Osteocyte (in vitro differentiated cells): ENCODE measurements around the gene MT3. TPM values are rescaled to one million over a fixed set of nuclear protein-coding genes. Genes with fewer than 3 reads are reported as not detected.

Source experiments
- DNase-seq: peaks from one replicate; pipeline ENCODE4 v3.0.0; 2021; ENCODE audit warnings: mixed read lengths; ENCODE audit not compliant: unreplicated experiment; ENCODE audit errors: extremely low spot score
- H3K27ac Mint-ChIP-seq: one replicate; pipeline ENCODE4 v1.8.0; 2021; ENCODE audit warnings: mild to moderate bottlenecking, mixed read lengths; ENCODE audit not compliant: unreplicated experiment
- H3K27me3 Mint-ChIP-seq: one replicate; pipeline ENCODE4 v1.8.0; 2021; ENCODE audit warnings: mixed read lengths; ENCODE audit not compliant: unreplicated experiment
- H3K36me3 Mint-ChIP-seq: one replicate; pipeline ENCODE4 v1.8.0; 2021; ENCODE audit warnings: mixed read lengths; ENCODE audit not compliant: unreplicated experiment
- H3K4me1 Mint-ChIP-seq: one replicate; pipeline ENCODE4 v1.8.0; 2021; ENCODE audit warnings: mixed read lengths; ENCODE audit not compliant: unreplicated experiment
- H3K4me3 Mint-ChIP-seq: one replicate; pipeline ENCODE4 v1.8.0; 2021; ENCODE audit warnings: mild to moderate bottlenecking, moderate library complexity, mixed read lengths; ENCODE audit not compliant: unreplicated experiment
- H3K9me3 Mint-ChIP-seq: one replicate; pipeline ENCODE4 v1.8.0; 2021; ENCODE audit warnings: mixed read lengths; ENCODE audit not compliant: unreplicated experiment
- total RNA-seq: library from RNA; stranded (reverse); gene quantifications from 2 replicates; pipeline ENCODE4 v1.2.1, GENCODE V29; 2021
- TF ChIP-seq, protein P1 (sequence below): fragments of 200-600 bp; sonication (generic); IDR thresholded peaks from 2 replicates; pipeline ENCODE4 v1.5.0; 2021; ENCODE audit warnings: antibody characterized with exemption, mild to moderate bottlenecking, moderate library complexity

Gene MT3
- total RNA-seq, 1 donor from 2014 or later = not detected

DNA sequence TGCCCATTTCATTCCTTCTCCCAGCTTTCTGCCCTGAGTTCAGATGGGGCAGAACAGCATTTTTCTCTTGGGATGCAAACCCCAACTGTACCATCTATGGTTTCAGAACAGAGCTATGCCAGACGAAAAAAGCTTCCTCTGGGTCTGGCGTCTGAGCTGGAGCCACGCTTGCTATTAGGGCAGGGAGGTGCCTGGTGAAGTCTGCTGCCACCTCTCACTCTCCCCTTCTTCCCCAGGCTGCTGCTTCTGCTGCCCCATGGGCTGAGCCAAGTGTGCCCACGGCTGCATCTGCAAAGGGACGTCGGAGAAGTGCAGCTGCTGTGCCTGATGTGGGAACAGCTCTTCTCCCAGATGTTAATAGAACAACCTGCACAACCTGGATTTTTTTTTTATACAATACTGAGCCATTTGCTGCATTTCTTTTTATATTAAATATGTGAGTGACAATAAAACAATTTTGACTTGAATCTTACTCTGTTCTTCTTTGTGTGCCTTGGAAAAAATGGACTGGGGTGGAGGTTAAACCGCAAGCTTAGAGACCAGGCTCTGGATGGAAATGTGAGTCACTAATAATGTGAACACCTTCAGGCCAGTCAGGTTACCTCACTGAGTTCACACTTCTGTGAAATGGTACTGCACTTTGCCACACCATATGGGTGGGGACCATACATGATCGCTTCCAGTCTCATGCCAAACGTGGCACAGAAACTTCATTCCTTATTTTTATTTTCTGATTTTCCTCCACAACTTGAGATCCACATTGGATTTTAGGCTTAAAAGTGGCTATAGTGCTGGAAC is 47.5 kb downstream of the MT3 start:
- DNase-seq = no peak
- Mint-ChIP-seq H3K4me3 (peak overlapping the region; percentile 69), H3K4me1 (peaks cover 31% of the 10 kb centered on the region), H3K27me3 (peaks cover 49% of the 10 kb centered on the region), H3K36me3 (peaks cover 3% of the 10 kb centered on the region), H3K9me3 (no peaks in the 10 kb centered on the region), H3K27ac (no peak overlapping the region)
- TF ChIP-seq, protein P1, sequence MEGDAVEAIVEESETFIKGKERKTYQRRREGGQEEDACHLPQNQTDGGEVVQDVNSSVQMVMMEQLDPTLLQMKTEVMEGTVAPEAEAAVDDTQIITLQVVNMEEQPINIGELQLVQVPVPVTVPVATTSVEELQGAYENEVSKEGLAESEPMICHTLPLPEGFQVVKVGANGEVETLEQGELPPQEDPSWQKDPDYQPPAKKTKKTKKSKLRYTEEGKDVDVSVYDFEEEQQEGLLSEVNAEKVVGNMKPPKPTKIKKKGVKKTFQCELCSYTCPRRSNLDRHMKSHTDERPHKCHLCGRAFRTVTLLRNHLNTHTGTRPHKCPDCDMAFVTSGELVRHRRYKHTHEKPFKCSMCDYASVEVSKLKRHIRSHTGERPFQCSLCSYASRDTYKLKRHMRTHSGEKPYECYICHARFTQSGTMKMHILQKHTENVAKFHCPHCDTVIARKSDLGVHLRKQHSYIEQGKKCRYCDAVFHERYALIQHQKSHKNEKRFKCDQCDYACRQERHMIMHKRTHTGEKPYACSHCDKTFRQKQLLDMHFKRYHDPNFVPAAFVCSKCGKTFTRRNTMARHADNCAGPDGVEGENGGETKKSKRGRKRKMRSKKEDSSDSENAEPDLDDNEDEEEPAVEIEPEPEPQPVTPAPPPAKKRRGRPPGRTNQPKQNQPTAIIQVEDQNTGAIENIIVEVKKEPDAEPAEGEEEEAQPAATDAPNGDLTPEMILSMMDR = no peak

DNA sequence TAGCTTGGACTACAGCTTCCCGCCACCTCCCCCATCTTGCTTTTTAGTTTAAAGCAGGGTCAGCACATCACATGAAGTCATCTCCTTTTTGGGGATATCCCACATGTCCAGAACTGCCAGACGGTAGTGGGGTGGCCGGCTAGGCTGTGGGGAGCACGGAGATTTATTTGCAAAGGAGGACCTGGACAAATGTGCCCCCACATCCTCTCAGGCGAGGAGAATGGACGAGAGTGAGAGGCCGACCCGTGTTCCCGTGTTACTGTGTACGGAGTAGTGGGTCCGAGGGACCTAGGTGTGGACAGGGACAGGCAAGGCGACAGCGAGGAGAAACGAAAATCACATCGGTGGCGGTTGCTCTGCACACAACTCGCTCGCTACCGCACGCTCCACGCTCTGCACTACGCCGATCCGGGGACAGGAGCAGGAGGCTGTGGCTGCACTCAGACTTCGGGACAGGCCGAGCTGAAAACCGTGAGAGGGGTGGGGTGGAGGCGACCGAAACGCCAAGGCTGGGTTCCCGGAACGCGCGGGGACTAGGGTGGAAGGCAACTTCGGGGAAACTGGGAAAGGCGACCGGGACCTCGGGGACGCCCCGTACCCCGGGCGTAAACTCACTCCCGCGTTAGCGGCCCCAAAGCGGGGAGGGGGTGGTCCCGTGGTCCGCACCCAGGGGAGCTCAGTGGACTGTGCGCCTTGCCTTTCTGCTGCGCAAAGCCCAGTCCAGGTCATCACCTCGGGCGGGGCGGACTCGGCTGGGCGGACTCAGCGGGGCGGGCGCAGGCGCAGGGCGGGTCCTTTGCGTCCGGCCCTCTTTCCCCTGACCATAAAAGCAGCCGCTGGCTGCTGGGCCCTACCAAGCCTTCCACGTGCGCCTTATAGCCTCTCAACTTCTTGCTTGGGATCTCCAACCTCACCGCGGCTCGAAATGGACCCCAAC is 48.8 kb downstream of the MT3 start, which contains the start of gene MT1A:
TSS of gene MT1A (plus strand) at position 853 of the 937 bp plus-strand sequence. CDS start at position 926, 73 bp downstream.
- Mint-ChIP-seq H3K4me1 (peaks cover 21% of the 10 kb centered on the region), H3K36me3 (peaks cover 3% of the 10 kb centered on the region), H3K27me3 (peaks cover 49% of the 10 kb centered on the region), H3K9me3 (no peaks in the 10 kb centered on the region), H3K4me3 (peak within 1 kb of the TSS; percentile 69), H3K27ac (no peak within 1 kb of the TSS)
- DNase-seq = no peak
- TF ChIP-seq, protein P1 = no peak

DNA sequence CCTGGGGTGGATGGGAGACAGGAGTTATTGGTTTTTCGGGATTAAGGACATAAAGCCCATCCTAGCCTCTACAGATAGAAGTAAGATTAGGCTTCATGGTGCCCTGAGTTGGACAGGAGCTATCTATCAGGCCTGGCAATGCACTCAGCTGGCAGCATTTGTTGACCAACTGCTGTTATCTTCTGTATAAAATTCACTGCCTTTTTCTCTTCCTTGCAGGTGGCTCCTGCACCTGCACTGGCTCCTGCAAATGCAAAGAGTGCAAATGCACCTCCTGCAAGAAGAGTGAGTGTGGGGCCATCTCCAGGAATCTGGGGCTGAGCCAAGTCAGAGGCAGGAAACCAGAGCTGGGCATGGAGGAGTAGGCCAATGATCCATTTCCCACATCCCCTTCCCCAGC is 49.7 kb downstream of the MT3 start:
- H3K9me3 Mint-ChIP-seq = no peaks in the 10 kb centered on the region
- H3K27me3 Mint-ChIP-seq = peaks cover 46% of the 10 kb centered on the region
- peaks cover 25% of the 10 kb centered on the region for H3K4me1 Mint-ChIP-seq
- no peak overlapping the region for H3K27ac Mint-ChIP-seq
- TF ChIP-seq, protein P1 = no peak
- H3K4me3 Mint-ChIP-seq = peak overlapping the region; percentile 69
- peaks cover 3% of the 10 kb centered on the region for H3K36me3 Mint-ChIP-seq
- no peak for DNase-seq

DNA sequence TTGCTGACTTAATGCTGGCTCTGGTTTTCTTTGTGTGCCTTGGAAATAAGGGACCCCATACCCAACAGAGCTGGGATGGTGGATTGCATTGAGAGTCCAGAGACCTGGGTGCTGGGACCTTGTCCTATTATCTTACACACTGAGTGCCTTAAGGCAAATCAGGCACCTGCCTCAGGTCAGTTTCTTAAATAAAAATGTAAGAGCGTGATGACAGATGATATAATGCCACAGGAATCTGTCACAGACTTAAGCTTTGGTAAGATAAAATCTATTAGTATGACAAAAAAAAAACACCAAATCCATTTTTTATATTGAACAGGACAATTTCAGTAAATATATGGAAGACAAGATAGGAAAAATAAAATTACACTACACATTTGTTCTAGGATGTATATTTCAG is 50.7 kb downstream of the MT3 start:
- TF ChIP-seq, protein P1 = no peak
- Mint-ChIP-seq H3K4me3 (no peak overlapping the region), H3K27me3 (peaks cover 45% of the 10 kb centered on the region), H3K27ac (no peak overlapping the region), H3K36me3 (peaks cover 3% of the 10 kb centered on the region), H3K9me3 (no peaks in the 10 kb centered on the region), H3K4me1 (peaks cover 20% of the 10 kb centered on the region)
- DNase-seq = no peak

Other genes with a start within 250 kb of the MT3 start
- gene AMFR, start 164.0 kb upstream of the MT3 start, total RNA-seq = 117 and 136 TPM in 2 replicates
- gene NUDT21, start 138.2 kb upstream of the MT3 start, total RNA-seq = 103 and 105 TPM in 2 replicates
- 46.3 and 50.6 TPM in 2 replicates for gene OGFOD1, start 138.0 kb upstream of the MT3 start, total RNA-seq
- gene BBS2, start 69.5 kb upstream of the MT3 start, total RNA-seq = 58.7 and 66.0 TPM in 2 replicates
- gene MT4, start 24.5 kb upstream of the MT3 start, total RNA-seq = not detected in 2 replicates
- gene MT2A, start 19.1 kb downstream of the MT3 start, total RNA-seq = 384 and 419 TPM in 2 replicates
- 37.5 and 43.6 TPM in 2 replicates for gene MT1E, start 36.3 kb downstream of the MT3 start, total RNA-seq
- 0.44 and 1.2 TPM in 2 replicates for gene MT1M, start 43.1 kb downstream of the MT3 start, total RNA-seq
- gene MT1A, start 49.1 kb downstream of the MT3 start, total RNA-seq = not detected in 2 replicates
- gene MT1B, start 62.4 kb downstream of the MT3 start, total RNA-seq = not detected in 2 replicates
- gene MT1F, start 68.4 kb downstream of the MT3 start, total RNA-seq = 12.7 and 14.9 TPM in 2 replicates
- gene MT1G, start 78.5 kb downstream of the MT3 start, total RNA-seq = not detected in 2 replicates
- gene MT1H, start 80.3 kb downstream of the MT3 start, total RNA-seq = not detected in 2 replicates
- gene MT1X, start 92.9 kb downstream of the MT3 start, total RNA-seq = 63.8 and 67.5 TPM in 2 replicates
- 81.7 and 85.1 TPM in 2 replicates for gene NUP93, start 140.6 kb downstream of the MT3 start, total RNA-seq